B cell (primary cell): ENCODE measurements around the gene KCTD12. TPM values are rescaled to one million over a fixed set of nuclear protein-coding genes. Genes with fewer than 3 reads are reported as not detected.

Experiments used
- ATAC-seq: fragments of 200-7000 bp; cut with Tn5 transposase; one replicate; pipeline ENCODE4 v1.10.0; 2021; ENCODE audit warnings: low read depth, mild to moderate bottlenecking, moderate number of reproducible peaks, moderate library complexity
- CTCF ChIA-PET: fragments of 350-600 bp; sonication (Branson Sonifier 250); formaldehyde crosslinking; loops from one replicate; lab custom pipeline; 2021; ENCODE audit warnings: antibody characterized with exemption, inconsistent platforms; lab: Charles Lee
- POLR2A ChIA-PET: fragments of 350-600 bp; sonication (Branson Sonifier 250); formaldehyde crosslinking; loops from one replicate; lab custom pipeline; 2021; ENCODE audit warnings: antibody characterized with exemption; lab: Charles Lee
- DNase-seq: peaks from one replicate; pipeline ENCODE4 v3.0.0; 2013
- H2AFZ ChIP-seq: 2 replicates; pipeline ENCODE4 v1.6.1; 2012; ENCODE audit warnings: mild to moderate bottlenecking, low read depth, low read length; ENCODE audit not compliant: insufficient read depth, poor library complexity, severe bottlenecking
- H3K27ac ChIP-seq, 2 donors: 1 replicate in 1 of 2; 2 replicates in 1 of 2; pipeline ENCODE4 v1.5.1; 2012 to 2013; ENCODE audit warnings: low read length in 2 of 2, mild to moderate bottlenecking in 2 of 2, moderate library complexity in 1 of 2
- H3K27me3 ChIP-seq, 4 experiments: fragments of 200-600 bp in 1 of 4; sonication (generic) in 1 of 4; replicated peaks in 1 of 4; 1 replicate in 2 of 4; 2 replicates in 2 of 4; pipeline versions ENCODE4 v1.6.1 to v1.7.0; 2013 to 2016; ENCODE audit warnings: low read length in 3 of 4, mild to moderate bottlenecking in 2 of 4, mixed read lengths in 1 of 4, moderate library complexity in 1 of 4; ENCODE audit not compliant: insufficient read depth in 4 of 4, control insufficient read depth in 3 of 4; ENCODE audit errors: control extremely low read depth in 1 of 4
- H3K36me3 ChIP-seq, 2 experiments: replicated peaks in 1 of 2; 1 replicate in 1 of 2; 2 replicates in 1 of 2; pipeline versions ENCODE4 v1.6.1 to v1.7.1; 2013; ENCODE audit warnings: low read length in 1 of 2; ENCODE audit not compliant: insufficient read depth in 2 of 2, control insufficient read depth in 1 of 2; ENCODE audit errors: control extremely low read depth in 1 of 2, extremely low read depth in 1 of 2
- H3K4me1 ChIP-seq, 2 donors: fragments of 200-600 bp in 1 of 2; sonication (generic) in 1 of 2; 1 replicate in 1 of 2; 2 replicates in 1 of 2; pipeline versions ENCODE4 v1.5.1 to v1.6.1; 2013 to 2017; ENCODE audit warnings: low read length in 2 of 2; ENCODE audit not compliant: control insufficient read depth in 2 of 2, insufficient read depth in 2 of 2
- H3K4me2 ChIP-seq: replicated peaks from 2 replicates; pipeline ENCODE3; 2012; ENCODE audit warnings: mild to moderate bottlenecking, low read depth, low read length; ENCODE audit not compliant: poor library complexity, severe bottlenecking
- H3K4me3 ChIP-seq, 5 experiments: fragments of 200-600 bp in 1 of 5; sonication (generic) in 1 of 5; 1 replicate in 3 of 5; 2 replicates in 2 of 5; pipeline versions ENCODE4 v1.5.1 to v1.7.0; 2011 to 2016; ENCODE audit warnings: low read length in 4 of 5, mild to moderate bottlenecking in 4 of 5, low read depth in 2 of 5, control low read depth in 1 of 5, moderate library complexity in 1 of 5; ENCODE audit not compliant: insufficient read depth in 1 of 5; ENCODE audit errors: control extremely low read depth in 1 of 5, extremely low read depth in 1 of 5
- H3K79me2 ChIP-seq: fragments of 200-600 bp; sonication (generic); one replicate; pipeline ENCODE4 v1.6.0; 2016; ENCODE audit warnings: low read length; ENCODE audit not compliant: control insufficient read depth, insufficient read depth
- H3K9ac ChIP-seq: fragments of 200-600 bp; sonication (generic); 2 replicates; pipeline ENCODE4 v1.6.1; 2017; ENCODE audit warnings: mild to moderate bottlenecking, low read length, moderate library complexity
- H3K9me3 ChIP-seq, 3 donors: one replicate each; pipeline versions ENCODE4 v1.6.1 to v1.7.1; 2013; ENCODE audit warnings: low read length in 2 of 3; ENCODE audit not compliant: control insufficient read depth in 2 of 3, insufficient read depth in 1 of 3; ENCODE audit errors: control extremely low read depth in 1 of 3
- H4K20me1 ChIP-seq: 2 replicates; pipeline ENCODE4 v1.6.0; 2012; ENCODE audit warnings: mild to moderate bottlenecking, low read length; ENCODE audit not compliant: insufficient read depth, control insufficient read depth, poor library complexity, severe bottlenecking
- H3K27ac Mint-ChIP-seq: one replicate; pipeline ENCODE4 v1.8.0; 2021; ENCODE audit warnings: mixed read lengths
- H3K27me3 Mint-ChIP-seq: one replicate; pipeline ENCODE4 v1.8.0; 2021; ENCODE audit warnings: mixed read lengths
- H3K4me1 Mint-ChIP-seq: one replicate; pipeline ENCODE4 v1.8.0; 2021; ENCODE audit warnings: mixed read lengths
- H3K4me3 Mint-ChIP-seq: one replicate; pipeline ENCODE4 v1.8.0; 2021; ENCODE audit warnings: mixed read lengths
- H3K9me3 Mint-ChIP-seq: one replicate; pipeline ENCODE4 v1.8.0; 2022; ENCODE audit warnings: mixed read lengths; ENCODE audit not compliant: insufficient read depth
- EZH2 ChIP-seq: IDR thresholded peaks from 2 replicates; pipeline ENCODE4 v1.6.1; 2012; ENCODE audit warnings: borderline replicate concordance, low read depth, mild to moderate bottlenecking, moderate library complexity, low read length; ENCODE audit not compliant: insufficient read depth, poor library complexity, severe bottlenecking
- WGBS: methylation state at CpG from one replicate; pipeline ENCODE4 v1.1.5; 2013; ENCODE audit warnings: missing lambda C conversion rate; ENCODE audit not compliant: insufficient coverage; 5-methylcytosine and 5-hydroxymethylcytosine counted together
- intact Hi-C: fragments of 100-400 bp; cut with micrococcal nuclease; formaldehyde crosslinking; loops from one replicate; pipeline ENCODE4 v1.10.0; 2022
- polyA plus RNA-seq: library from polyadenylated mRNA; depleted of rRNA; stranded (reverse); fragments of >200 nt; gene quantifications from 2 replicates; pipeline ENCODE4 v1.2.3, GENCODE V29; 2012
- total RNA-seq, 2 donors: library from RNA; stranded (reverse); fragments of 120-200 nt in 1 of 2; gene quantifications; 1 replicate in 1 of 2; 2 replicates in 1 of 2; pipeline versions ENCODE4 v1.2.3 to v1.2.4, GENCODE V29; 2013 to 2022
- TF ChIP-seq, protein P1 (sequence below): fragments of 200-600 bp; IDR thresholded peaks from one replicate; pipeline ENCODE4 v1.8.0; 2022; ENCODE audit warnings: antibody characterized with exemption, mild to moderate bottlenecking

The KCTD12 gene
- total and polyA plus RNA-seq, 2 donors (not counting 1 experiment from before 2014, with no cell fraction given), result 1.8 to 6.2 TPM

- ChIA-PET CTCF (no interaction called here), POLR2A (no interaction called here)
- no peaks in the 10 kb centered on the region for H3K79me2 ChIP-seq
- no peaks in the 10 kb centered on the region for H4K20me1 ChIP-seq
- H3K27ac ChIP-seq, result no peak overlapping the region
- no peak overlapping the region for H2AFZ ChIP-seq
- H3K4me1 ChIP-seq, result no peaks in the 10 kb centered on the region
- no peaks in the 10 kb centered on the region for H3K9me3 Mint-ChIP-seq
- no peaks in the 10 kb centered on the region for H3K4me1 Mint-ChIP-seq
- no CpG with 5 or more reads among the region's 1 CpG for WGBS
- no peak overlapping the region for H3K4me3 ChIP-seq
- TF ChIP-seq EZH2, result no peak
- TF ChIP-seq, protein P1, sequence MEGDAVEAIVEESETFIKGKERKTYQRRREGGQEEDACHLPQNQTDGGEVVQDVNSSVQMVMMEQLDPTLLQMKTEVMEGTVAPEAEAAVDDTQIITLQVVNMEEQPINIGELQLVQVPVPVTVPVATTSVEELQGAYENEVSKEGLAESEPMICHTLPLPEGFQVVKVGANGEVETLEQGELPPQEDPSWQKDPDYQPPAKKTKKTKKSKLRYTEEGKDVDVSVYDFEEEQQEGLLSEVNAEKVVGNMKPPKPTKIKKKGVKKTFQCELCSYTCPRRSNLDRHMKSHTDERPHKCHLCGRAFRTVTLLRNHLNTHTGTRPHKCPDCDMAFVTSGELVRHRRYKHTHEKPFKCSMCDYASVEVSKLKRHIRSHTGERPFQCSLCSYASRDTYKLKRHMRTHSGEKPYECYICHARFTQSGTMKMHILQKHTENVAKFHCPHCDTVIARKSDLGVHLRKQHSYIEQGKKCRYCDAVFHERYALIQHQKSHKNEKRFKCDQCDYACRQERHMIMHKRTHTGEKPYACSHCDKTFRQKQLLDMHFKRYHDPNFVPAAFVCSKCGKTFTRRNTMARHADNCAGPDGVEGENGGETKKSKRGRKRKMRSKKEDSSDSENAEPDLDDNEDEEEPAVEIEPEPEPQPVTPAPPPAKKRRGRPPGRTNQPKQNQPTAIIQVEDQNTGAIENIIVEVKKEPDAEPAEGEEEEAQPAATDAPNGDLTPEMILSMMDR, result no peak
- H3K27ac Mint-ChIP-seq, result no peak overlapping the region
- H3K9me3 ChIP-seq, result peaks cover 0 to 2% (median 0%) of the 10 kb centered on the region in 3 donors
- intact Hi-C loops, result no loop called here
- H3K4me2 ChIP-seq, result no peak overlapping the region
- H3K9ac ChIP-seq, result no peak overlapping the region
- no peak overlapping the region for H3K4me3 Mint-ChIP-seq
- ATAC-seq (no peak), DNase-seq (no peak)
- H3K27me3 ChIP-seq, result peaks cover 0 to 2% (median 0%) of the 10 kb centered on the region in 4 experiments
- no peaks in the 10 kb centered on the region for H3K36me3 ChIP-seq
- no peaks in the 10 kb centered on the region for H3K27me3 Mint-ChIP-seq
These were observed 31.3 kb downstream of the KCTD12 start for GRCh38 chr13:76854894-76855293.

DNA sequence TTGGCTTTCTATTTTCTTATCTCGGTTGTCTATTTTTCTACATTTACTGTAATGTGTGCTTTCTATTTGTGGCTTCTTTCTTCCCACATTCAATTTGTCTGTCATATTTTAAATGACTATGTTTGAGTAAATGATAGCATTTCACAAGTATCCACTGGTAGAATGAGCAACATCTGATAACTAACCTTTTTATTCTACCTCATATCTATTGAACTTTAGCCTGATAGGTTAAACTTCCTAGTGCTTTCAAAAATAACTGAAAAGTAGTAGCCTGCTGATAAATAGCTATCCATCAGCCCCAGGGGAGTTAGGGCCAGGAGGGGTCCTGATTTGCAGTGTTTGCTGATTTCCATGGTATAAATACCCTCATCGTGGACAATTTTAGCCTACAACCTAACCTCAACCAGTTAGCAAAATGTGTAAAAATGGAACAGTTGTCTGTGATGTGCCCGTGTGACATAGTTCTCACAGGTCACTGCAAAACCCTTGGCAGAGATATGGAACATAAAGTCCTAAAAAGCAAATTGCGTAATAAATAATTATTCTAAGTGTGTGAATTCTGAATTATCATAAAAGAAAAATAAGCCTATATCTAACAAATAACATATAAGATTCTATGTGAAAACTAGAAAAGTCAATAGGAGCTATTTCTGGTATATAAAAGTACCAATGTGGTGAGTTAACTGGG is 32.1 kb downstream of the KCTD12 start:
- H3K4me2 ChIP-seq, result no peak overlapping the region
- TF ChIP-seq, protein P1, result no peak
- TF ChIP-seq EZH2, result no peak

More for the DNA sequence above, 32.1 kb downstream of the KCTD12 start:
- Mint-ChIP-seq H3K27me3 (no peaks in the 10 kb centered on the region), H3K4me1 (no peaks in the 10 kb centered on the region), H3K27ac (no peak overlapping the region), H3K4me3 (no peak overlapping the region), H3K9me3 (no peaks in the 10 kb centered on the region)
- no peak overlapping the region for H3K27ac ChIP-seq
- H3K27me3 ChIP-seq, result peaks cover 0 to 2% (median 0%) of the 10 kb centered on the region in 4 experiments
- ChIA-PET CTCF (no interaction called here), POLR2A (no interaction called here)
- H3K4me1 ChIP-seq, result no peaks in the 10 kb centered on the region
- no CpG with 5 or more reads among the region's 4 CpGs for WGBS
- ATAC-seq (no peak), DNase-seq (no peak)
- H3K4me3 ChIP-seq, result no peak overlapping the region
- H3K9ac ChIP-seq, result no peak overlapping the region
- H3K36me3 ChIP-seq, result no peaks in the 10 kb centered on the region
- peaks cover 0 to 2% (median 0%) of the 10 kb centered on the region in 3 donors for H3K9me3 ChIP-seq
- no peaks in the 10 kb centered on the region for H3K79me2 ChIP-seq
- no peak overlapping the region for H2AFZ ChIP-seq
- intact Hi-C loops, result no loop called here
- H4K20me1 ChIP-seq, result no peaks in the 10 kb centered on the region
